ENCODE results near the gene UVRAG. TPM values are rescaled to one million over a fixed set of nuclear protein-coding genes. Genes with fewer than 3 reads are reported as not detected.

UVRAG gene
- total and polyA plus RNA-seq, 10 donors = 13.8 to 80.8 (median 42.9) TPM

- intact Hi-C loops (cut with DNase I; ENCODE audit: low total_unique reads) = no loop called here
- peaks cover 0 to 24% (median 18%) of the 10 kb centered on the region in 8 donors for H3K9me3 ChIP-seq
- DNase-seq = no peak
- TF ChIP-seq CTCF (IDR thresholded peaks at IDR 0.05 in 8 of 11, conservative IDR thresholded peaks at IDR 0.05 in 3 of 11) (no peak), POLR2A (IDR thresholded peaks at IDR 0.05) (no peak), POLR2AphosphoS5 (IDR thresholded peaks at IDR 0.05) (no peak)
- WGBS, 5 donors = 92 to 100% (median 97%) methylated on average over 2 of the region's 2 CpGs
- H3K36me3 ChIP-seq = peaks cover 0 to 38% (median 3%) of the 10 kb centered on the region in 6 donors
- H3K27ac ChIP-seq = no peak overlapping the region
- no peak overlapping the region for H3K4me3 ChIP-seq
- H3K4me1 ChIP-seq = peaks cover 0 to 5% (median 0%) of the 10 kb centered on the region in 6 donors
- no peaks in the 10 kb centered on the region for H3K27me3 ChIP-seq (replicated peaks in 1 of 7)
Observed at GRCh38 chr11:76090174-76090573, 275.2 kb downstream of the UVRAG start.

- Histone ChIP-seq H3K9me3 (peaks cover 0 to 24% (median 18%) of the 10 kb centered on the region in 8 donors), H3K36me3 (peaks cover 0 to 38% (median 3%) of the 10 kb centered on the region in 6 donors), H3K27ac (no peak overlapping the region), H3K4me3 (no peak overlapping the region), H3K27me3 (replicated peaks in 1 of 7) (no peaks in the 10 kb centered on the region), H3K4me1 (peaks cover 0 to 3% (median 0%) of the 10 kb centered on the region in 6 donors)
- TF ChIP-seq CTCF (IDR thresholded peaks at IDR 0.05 in 8 of 11, conservative IDR thresholded peaks at IDR 0.05 in 3 of 11) = no peak
- no peak for TF ChIP-seq POLR2A (IDR thresholded peaks at IDR 0.05)
- TF ChIP-seq POLR2AphosphoS5 (IDR thresholded peaks at IDR 0.05) = no peak
- DNase-seq = no peak
- WGBS, 5 donors = 92 to 100% (median 100%) methylated on average over 1 of the region's 1 CpG
- intact Hi-C loops (cut with DNase I; ENCODE audit: low total_unique reads) = no loop called here
Observed at GRCh38 chr11:76090821-76091220, 275.8 kb downstream of the UVRAG start.

GRCh38 chr11:76094740-76095139, 279.7 kb downstream of the UVRAG start:
- Histone ChIP-seq H3K36me3 (peaks cover 0 to 39% (median 0%) of the 10 kb centered on the region in 6 donors), H3K27ac (no peak overlapping the region), H3K9me3 (peaks cover 0 to 22% (median 18%) of the 10 kb centered on the region in 8 donors), H3K4me1 (no peaks in the 10 kb centered on the region), H3K4me3 (no peak overlapping the region), H3K27me3 (replicated peaks in 1 of 7) (no peaks in the 10 kb centered on the region)
- intact Hi-C loops (cut with DNase I; ENCODE audit: low total_unique reads) = no loop called here
- TF ChIP-seq POLR2A (IDR thresholded peaks at IDR 0.05) (no peak), CTCF (IDR thresholded peaks at IDR 0.05 in 8 of 11, conservative IDR thresholded peaks at IDR 0.05 in 3 of 11) (no peak), POLR2AphosphoS5 (IDR thresholded peaks at IDR 0.05) (no peak)
- 90 to 98% (median 92%) methylated on average over 4 of the region's 4 CpGs for WGBS, 5 donors
- DNase-seq = no peak

GRCh38 chr11:76095891-76096290, 280.9 kb downstream of the UVRAG start:
- H3K27me3 ChIP-seq (replicated peaks in 1 of 7) = no peaks in the 10 kb centered on the region
- TF ChIP-seq POLR2AphosphoS5 (IDR thresholded peaks at IDR 0.05) (no peak), CTCF (IDR thresholded peaks at IDR 0.05 in 8 of 11, conservative IDR thresholded peaks at IDR 0.05 in 3 of 11) (no peak), POLR2A (IDR thresholded peaks at IDR 0.05) (no peak)
- peaks cover 0 to 28% (median 0%) of the 10 kb centered on the region in 6 donors for H3K36me3 ChIP-seq
- H3K9me3 ChIP-seq = peaks cover 0 to 11% (median 9%) of the 10 kb centered on the region in 8 donors
- DNase-seq = no peak
- no peak overlapping the region for H3K27ac ChIP-seq
- no peaks in the 10 kb centered on the region for H3K4me1 ChIP-seq
- H3K4me3 ChIP-seq = no peak overlapping the region
- intact Hi-C loops (cut with DNase I; ENCODE audit: low total_unique reads) = no loop called here

Measured in spleen (tissue), 11 donors.